ENCODE data around the gene DGKZ.

The DGKZ gene

DNA sequence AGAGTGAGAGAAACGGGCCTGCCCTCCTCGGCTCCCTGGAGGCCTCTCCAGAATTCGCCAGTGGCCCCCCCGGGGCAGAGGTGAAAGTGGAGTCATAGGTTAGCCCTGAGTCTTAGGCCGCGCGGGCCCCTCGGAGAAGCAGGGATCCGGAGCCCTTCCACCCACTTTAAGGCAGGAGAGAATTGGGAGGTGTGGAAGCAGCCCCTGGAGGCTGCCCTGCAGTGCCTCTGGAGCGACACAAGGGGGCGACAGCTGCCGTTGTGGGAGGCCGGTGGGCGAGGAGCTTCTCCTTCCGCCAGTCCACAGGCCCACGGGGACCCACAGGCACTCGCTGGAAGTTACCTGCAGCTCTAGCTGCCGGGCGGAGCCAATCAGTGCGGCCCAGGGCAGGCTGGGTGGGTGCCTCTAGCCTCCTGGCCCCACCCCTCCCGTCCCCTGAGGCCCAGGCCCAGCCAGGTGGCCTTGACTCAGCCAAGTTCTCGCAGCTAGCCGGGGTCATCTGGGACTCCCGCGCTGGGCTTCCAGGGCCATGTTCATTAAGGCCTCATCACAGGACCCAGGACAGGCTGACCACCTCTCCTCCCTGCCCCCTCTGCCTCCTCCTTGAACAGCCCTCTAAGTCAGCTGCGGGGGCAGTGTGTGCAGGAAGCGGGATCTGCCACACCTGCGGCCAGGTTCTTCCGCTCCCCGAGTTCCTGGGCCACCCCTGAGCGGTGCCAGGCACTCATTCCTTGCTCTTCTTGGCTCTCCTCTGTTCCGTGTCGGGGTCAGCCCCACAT lies 5.0 kb downstream of the DGKZ start:
- DNase-seq (ENCODE audit: low read depth): no peak
- TF ChIP-seq, protein P1, sequence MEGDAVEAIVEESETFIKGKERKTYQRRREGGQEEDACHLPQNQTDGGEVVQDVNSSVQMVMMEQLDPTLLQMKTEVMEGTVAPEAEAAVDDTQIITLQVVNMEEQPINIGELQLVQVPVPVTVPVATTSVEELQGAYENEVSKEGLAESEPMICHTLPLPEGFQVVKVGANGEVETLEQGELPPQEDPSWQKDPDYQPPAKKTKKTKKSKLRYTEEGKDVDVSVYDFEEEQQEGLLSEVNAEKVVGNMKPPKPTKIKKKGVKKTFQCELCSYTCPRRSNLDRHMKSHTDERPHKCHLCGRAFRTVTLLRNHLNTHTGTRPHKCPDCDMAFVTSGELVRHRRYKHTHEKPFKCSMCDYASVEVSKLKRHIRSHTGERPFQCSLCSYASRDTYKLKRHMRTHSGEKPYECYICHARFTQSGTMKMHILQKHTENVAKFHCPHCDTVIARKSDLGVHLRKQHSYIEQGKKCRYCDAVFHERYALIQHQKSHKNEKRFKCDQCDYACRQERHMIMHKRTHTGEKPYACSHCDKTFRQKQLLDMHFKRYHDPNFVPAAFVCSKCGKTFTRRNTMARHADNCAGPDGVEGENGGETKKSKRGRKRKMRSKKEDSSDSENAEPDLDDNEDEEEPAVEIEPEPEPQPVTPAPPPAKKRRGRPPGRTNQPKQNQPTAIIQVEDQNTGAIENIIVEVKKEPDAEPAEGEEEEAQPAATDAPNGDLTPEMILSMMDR (conservative IDR thresholded peaks at IDR 0.05; ENCODE audit: low read length): peak; percentile 64
- H3K4me3 ChIP-seq (ENCODE audit: low read length): no peak overlapping the region

GRCh38 chr11:46353698-46354097 lies 6.4 kb downstream of the DGKZ start:
- H3K4me3 ChIP-seq (ENCODE audit: low read length): no peak overlapping the region
- peak; percentile 26 for DNase-seq (ENCODE audit: low read depth)
- TF ChIP-seq, protein P1 (conservative IDR thresholded peaks at IDR 0.05; ENCODE audit: low read length): no peak

GRCh38 chr11:46356924-46357482 lies 9.7 kb downstream of the DGKZ start:
- TF ChIP-seq, protein P1 (conservative IDR thresholded peaks at IDR 0.05; ENCODE audit: low read length): no peak
- H3K4me3 ChIP-seq (ENCODE audit: low read length): no peak overlapping the region
- peak; percentile 48 for DNase-seq (ENCODE audit: low read depth)

GRCh38 chr11:46357483-46357936 lies 10.2 kb downstream of the DGKZ start:
- DNase-seq (ENCODE audit: low read depth): no peak
- TF ChIP-seq, protein P1 (conservative IDR thresholded peaks at IDR 0.05; ENCODE audit: low read length): no peak
- no peak overlapping the region for H3K4me3 ChIP-seq (ENCODE audit: low read length)

GRCh38 chr11:46359953-46360352 lies 12.7 kb downstream of the DGKZ start:
- DNase-seq (ENCODE audit: low read depth): peak; percentile 23
- TF ChIP-seq, protein P1 (conservative IDR thresholded peaks at IDR 0.05; ENCODE audit: low read length): no peak
- H3K4me3 ChIP-seq (ENCODE audit: low read length): no peak overlapping the region

- H3K4me3 ChIP-seq (ENCODE audit: low read length): no peak overlapping the region
Observed at GRCh38 chr11:46360878-46361277, 13.6 kb downstream of the DGKZ start.

More at GRCh38 chr11:46360878-46361277, 13.6 kb downstream of the DGKZ start:
- peak; percentile 25 for DNase-seq (ENCODE audit: low read depth)
- TF ChIP-seq, protein P1 (conservative IDR thresholded peaks at IDR 0.05; ENCODE audit: low read length): no peak

Data from AG10803 (cell line).